NCI-H2081 (cell line): Measurements from ENCODE around the gene CDK9.

Experiments used
- DNase-seq, 2 experiments: peaks; one replicate each; lab custom pipeline; 2025; lab: John Stamatoyannopoulos, UW

Gene CDK9

DNA sequence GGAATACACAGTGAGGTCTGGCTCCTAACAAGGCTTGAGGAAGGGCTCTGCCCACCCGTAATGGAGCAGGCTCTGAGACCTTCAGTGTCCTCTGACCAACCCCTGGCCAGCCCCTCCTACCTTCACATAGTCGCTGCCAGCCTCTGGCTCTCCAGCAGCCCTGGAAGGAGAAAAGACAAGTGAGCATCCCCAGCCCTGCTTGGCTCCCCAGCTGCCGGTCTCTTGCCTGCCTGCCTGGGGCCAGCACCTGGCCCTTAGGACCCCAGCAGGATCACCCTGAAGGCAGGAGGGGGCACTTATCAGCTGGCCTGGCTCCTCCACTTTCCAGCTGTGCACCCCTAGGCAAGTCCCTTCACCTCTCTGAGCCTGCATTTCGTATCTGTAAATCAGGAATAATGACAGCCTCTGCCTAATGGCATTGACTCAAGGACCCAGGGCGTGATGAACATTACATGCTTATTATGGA lies 24.3 kb upstream of the CDK9 start:
- DNase-seq, result no peak

GRCh38 chr9:127762111-127762676 lies 23.6 kb upstream of the CDK9 start:
- no peak for DNase-seq

GRCh38 chr9:127763918-127764384 lies 21.9 kb upstream of the CDK9 start:
- no peak for DNase-seq

- DNase-seq, result no peak
Measured at GRCh38 chr9:127765418-127765817, 20.4 kb upstream of the CDK9 start.

- DNase-seq, result no peak
Measured at GRCh38 chr9:127767410-127767809, 18.4 kb upstream of the CDK9 start.

GRCh38 chr9:127767909-127768331 lies 17.9 kb upstream of the CDK9 start:
- no peak for DNase-seq

DNA sequence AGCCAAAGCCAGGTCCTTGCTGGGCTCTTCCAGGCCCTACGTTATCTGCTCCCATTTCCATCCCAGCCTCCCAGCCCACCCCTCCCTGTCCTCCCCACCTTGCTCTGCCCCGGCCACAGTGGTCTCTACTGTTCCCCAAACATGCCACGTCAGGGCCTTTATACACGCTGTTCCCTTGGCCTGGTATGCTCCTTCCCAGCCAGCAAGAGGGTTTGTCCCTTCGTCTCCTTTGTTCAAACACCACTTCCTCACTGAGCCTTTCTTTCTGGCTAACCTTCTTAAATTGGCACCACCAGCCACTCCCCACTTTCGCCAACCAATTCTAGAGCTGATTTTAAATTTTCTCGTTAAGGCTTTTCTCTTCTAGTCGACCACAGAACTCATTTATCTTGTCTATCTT lies 17.1 kb upstream of the CDK9 start:
- DNase-seq, result no peak

DNA sequence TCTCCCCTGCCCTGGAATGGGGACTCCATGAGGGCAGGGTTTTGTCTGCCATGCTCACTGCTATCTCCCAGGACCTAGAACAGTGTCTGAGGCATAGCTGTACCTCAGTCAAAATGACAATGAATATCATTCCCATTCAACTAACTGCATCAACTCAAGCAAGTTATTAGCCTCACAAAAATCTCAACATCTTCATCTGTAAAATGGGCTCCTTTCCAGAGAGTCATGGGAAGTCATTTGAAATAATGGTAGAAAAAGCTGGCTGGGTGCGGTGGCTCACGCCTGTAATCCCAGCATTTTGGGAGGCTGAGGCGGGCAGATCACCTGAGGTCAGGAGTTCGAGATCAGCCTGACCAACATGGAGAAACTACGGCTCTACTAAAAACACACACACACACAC lies 16.7 kb upstream of the CDK9 start:
- no peak for DNase-seq

GRCh38 chr9:127769929-127770582 lies 15.8 kb upstream of the CDK9 start:
- no peak for DNase-seq

GRCh38 chr9:127770583-127770904 lies 15.3 kb upstream of the CDK9 start:
- no peak for DNase-seq

GRCh38 chr9:127770905-127771569 lies 14.8 kb upstream of the CDK9 start:
- peak; percentile 94 to 98 for DNase-seq

DNA sequence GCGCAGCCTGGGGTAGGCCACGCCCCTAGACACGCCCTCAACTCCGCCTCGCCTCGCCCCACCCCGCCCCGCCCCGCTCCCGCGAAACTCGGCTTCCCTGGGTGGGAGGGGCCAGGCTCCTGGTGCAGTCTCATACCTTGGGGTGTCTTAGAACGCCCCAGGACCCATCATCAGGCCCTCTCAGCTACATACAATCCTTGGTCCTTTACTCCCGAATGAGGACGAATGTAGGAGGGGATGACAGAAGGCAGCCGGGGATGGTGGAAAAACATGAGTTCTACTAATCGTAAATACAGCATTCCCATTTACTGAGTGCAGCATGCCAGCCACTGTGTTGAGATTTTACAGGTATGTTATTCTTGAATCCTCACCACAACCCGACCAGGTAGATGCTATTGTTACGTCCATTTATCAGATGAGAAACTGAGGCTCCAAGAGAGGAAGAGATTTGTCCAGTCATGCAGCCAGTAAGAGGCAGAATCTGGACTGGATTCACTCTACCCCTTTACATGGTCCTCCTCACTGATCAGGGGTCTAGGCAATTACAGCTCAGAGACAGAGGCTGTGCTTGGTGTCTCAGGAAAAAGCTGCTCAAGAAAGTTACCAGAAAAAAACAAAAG lies 14.2 kb upstream of the CDK9 start:
- no peak for DNase-seq

GRCh38 chr9:127772603-127773002 lies 13.2 kb upstream of the CDK9 start:
- no peak for DNase-seq

GRCh38 chr9:127773272-127773671 lies 12.6 kb upstream of the CDK9 start:
- DNase-seq, result no peak

GRCh38 chr9:127773981-127774380 lies 11.9 kb upstream of the CDK9 start:
- no peak for DNase-seq

- DNase-seq, result peak in 1 of 2 experiments; percentile 15
Measured at GRCh38 chr9:127776195-127776923, 9.5 kb upstream of the CDK9 start.

DNA sequence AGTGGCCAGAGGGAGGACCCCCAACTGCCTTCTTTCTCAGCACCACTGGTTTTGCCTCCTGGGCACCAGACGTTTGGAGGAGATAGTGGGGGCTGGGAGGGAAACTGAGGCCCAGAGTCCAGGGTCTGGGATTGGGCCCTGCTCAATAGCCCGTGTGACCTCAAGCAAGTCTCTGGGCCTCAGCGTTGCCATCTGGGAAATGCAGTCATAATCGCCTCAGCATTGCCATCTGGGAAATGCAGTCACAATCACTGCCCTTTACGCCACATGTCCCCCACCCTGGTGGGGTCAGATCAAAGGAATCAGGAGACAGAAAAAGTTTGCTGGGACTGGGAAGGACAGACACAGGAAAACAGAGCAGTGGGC lies 8.9 kb upstream of the CDK9 start:
- no peak for DNase-seq

GRCh38 chr9:127777368-127777980 lies 8.4 kb upstream of the CDK9 start:
- no peak for DNase-seq

GRCh38 chr9:127778280-127779135 lies 7.3 kb upstream of the CDK9 start, which contains the start of gene SH2D3C:
TSS of gene SH2D3C (minus strand) at chr9:127778666. CDS start at chr9:127778627, 39 bp downstream.
- DNase-seq, result no peak

DNA sequence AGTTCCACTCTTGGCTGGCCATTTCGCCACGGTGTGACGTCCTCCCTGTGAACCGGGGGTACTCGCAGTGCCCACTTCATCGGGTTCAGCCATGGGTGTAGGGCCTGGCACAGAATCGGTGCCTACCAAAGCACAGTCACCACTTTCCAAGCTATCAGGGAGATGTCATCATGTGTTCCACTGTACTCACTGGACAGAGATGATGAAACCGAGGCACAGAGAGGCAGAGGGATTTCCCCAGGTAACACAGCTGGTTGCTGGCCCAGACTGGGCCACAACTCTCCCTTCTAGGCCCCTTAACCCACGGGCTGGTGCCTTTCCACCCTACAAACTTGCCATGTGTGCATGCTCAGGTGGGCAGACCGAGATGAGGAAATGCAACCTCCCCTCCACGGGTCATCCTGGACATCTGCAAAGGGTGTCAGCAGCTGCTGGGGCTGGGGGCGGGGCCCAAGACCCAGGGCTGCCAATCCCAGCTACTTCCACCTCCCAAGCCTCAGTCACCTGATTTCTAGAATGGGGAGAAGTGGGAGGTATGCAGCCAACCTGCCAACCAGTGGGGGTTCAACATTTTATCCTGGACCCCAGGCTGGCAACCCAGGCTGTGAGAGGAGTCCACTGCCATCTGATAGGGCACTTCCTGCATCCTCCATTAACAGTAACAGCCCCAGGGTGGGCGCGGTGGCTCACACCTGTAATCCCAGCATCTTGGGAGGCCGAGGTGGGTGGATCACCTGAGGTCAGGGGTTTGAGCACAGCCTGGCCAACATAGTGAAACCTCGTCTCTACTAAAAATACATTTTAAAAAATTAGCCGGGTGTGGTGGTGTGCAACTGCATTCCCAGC lies 6.5 kb upstream of the CDK9 start:
- DNase-seq, result no peak
